PC-3 (cell line): ENCODE data around the gene ULBP1. TPM values are rescaled to one million over a fixed set of nuclear protein-coding genes. Genes with fewer than 3 reads are reported as not detected.
"Not testable (repeated sequence)": the region's sequence is repeated elsewhere in the genome, so short reads cannot be mapped to it uniquely, and the experiment has no call there.

Experiments
- ATAC-seq: fragments of 200-7000 bp; cut with Tn5 transposase; 2 replicates; pipeline ENCODE4 v1.9.1; 2020; ENCODE audit warnings: mild to moderate bottlenecking, moderate library complexity
- BruUV-seq: library from RNA; stranded (reverse); fragments of 400-500 nt; replicated peaks from 2 replicates; lab custom pipeline; 2021; lab: Mats Ljungman, UMichigan
- CTCF ChIA-PET: fragments of 300-600 bp; sonication (Branson Sonifier 250); formaldehyde crosslinking; loops from one replicate; lab custom pipeline; 2022; ENCODE audit warnings: antibody characterized with exemption; lab: Charles Lee
- POLR2A ChIA-PET: fragments of 300-600 bp; sonication (Branson Sonifier 250); formaldehyde crosslinking; loops from one replicate; lab custom pipeline; 2022; ENCODE audit warnings: antibody characterized with exemption; ENCODE audit not compliant: unreplicated experiment; lab: Charles Lee
- DNase-seq: peaks from one replicate; pipeline ENCODE4 v3.0.0-alpha.2; 2015
- H2AFZ ChIP-seq: fragments of 300-600 bp; sonication (generic); 2 replicates; pipeline ENCODE4 v1.6.0; 2016; ENCODE audit warnings: antibody characterized with exemption, low read length
- H3F3A ChIP-seq: fragments of 300-600 bp; sonication (generic); one replicate; pipeline ENCODE4 v1.6.0; 2017; ENCODE audit warnings: antibody characterized with exemption, low read length, control low read depth, mild to moderate bottlenecking; ENCODE audit not compliant: unreplicated experiment
- H3K27ac ChIP-seq: fragments of 300-600 bp; sonication (generic); 2 replicates; pipeline ENCODE4 v1.5.1; 2016; ENCODE audit warnings: mild to moderate bottlenecking, low read length
- H3K27me3 ChIP-seq: fragments of 300-600 bp; sonication (generic); 2 replicates; pipeline ENCODE4 v1.6.1; 2016; ENCODE audit warnings: low read length, mixed read lengths
- H3K36me3 ChIP-seq: fragments of 300-600 bp; sonication (generic); 2 replicates; pipeline ENCODE4 v1.6.1; 2016; ENCODE audit warnings: low read depth, mixed run types, low read length, mixed read lengths
- H3K4me1 ChIP-seq: fragments of 300-600 bp; sonication (generic); 2 replicates; pipeline ENCODE4 v1.5.1; 2016; ENCODE audit warnings: low read length; ENCODE audit not compliant: insufficient read depth
- H3K4me2 ChIP-seq: fragments of 300-600 bp; sonication (generic); 2 replicates; pipeline ENCODE4 v1.6.0; 2016; ENCODE audit warnings: low read length
- H3K4me3 ChIP-seq: fragments of 300-600 bp; sonication (generic); 2 replicates; pipeline ENCODE4 v1.5.1; 2016; ENCODE audit warnings: mild to moderate bottlenecking, low read length, mixed read lengths
- H3K79me2 ChIP-seq: fragments of 300-600 bp; sonication (generic); 2 replicates; pipeline ENCODE4 v1.6.1; 2017; ENCODE audit warnings: low read length, mixed read lengths
- H3K9ac ChIP-seq: fragments of 300-600 bp; sonication (generic); 2 replicates; pipeline ENCODE4 v1.6.0; 2016; ENCODE audit warnings: mild to moderate bottlenecking, low read length
- H3K9me2 ChIP-seq: fragments of 300-600 bp; sonication (generic); replicated peaks from 2 replicates; pipeline ENCODE4 v1.6.1; 2016; ENCODE audit warnings: mixed run types, low read length, mixed read lengths
- H3K9me3 ChIP-seq: fragments of 300-600 bp; sonication (generic); 2 replicates; pipeline ENCODE4 v1.6.1; 2016; ENCODE audit warnings: low read length, mixed read lengths
- H4K20me1 ChIP-seq: fragments of 300-600 bp; sonication (generic); 2 replicates; pipeline ENCODE4 v1.6.1; 2016; ENCODE audit warnings: low read length, mixed read lengths
- CTCF ChIP-seq: fragments of 300-600 bp; sonication (generic); conservative IDR thresholded peaks from 2 replicates; pipeline ENCODE4 v1.5.1; 2017; ENCODE audit warnings: antibody characterized with exemption, low read depth, mild to moderate bottlenecking, low read length
- EZH2 ChIP-seq: fragments of 300-600 bp; sonication (generic); IDR thresholded peaks from one replicate; pipeline ENCODE4 v1.6.1; 2017; ENCODE audit warnings: antibody characterized with exemption, mild to moderate bottlenecking, low read length; ENCODE audit not compliant: unreplicated experiment
- EZH2phosphoT487 ChIP-seq: fragments of 300-600 bp; sonication (generic); IDR thresholded peaks from 2 replicates; pipeline ENCODE4 v1.6.1; 2018; ENCODE audit warnings: mild to moderate bottlenecking, antibody characterized with exemption, low read length, borderline replicate concordance
- intact Hi-C: fragments of 100-400 bp; cut with micrococcal nuclease; formaldehyde crosslinking; loops from 2 replicates; pipeline ENCODE4 v1.9.0; 2023
- total RNA-seq: library from RNA; depleted of rRNA; stranded (reverse); fragments of >200 nt; gene quantifications from 2 replicates; pipeline ENCODE4 v1.2.3, GENCODE V29; 2014

ULBP1 gene
- total RNA-seq, 1 experiment from 2014 or later, result 0.87 TPM

DNA sequence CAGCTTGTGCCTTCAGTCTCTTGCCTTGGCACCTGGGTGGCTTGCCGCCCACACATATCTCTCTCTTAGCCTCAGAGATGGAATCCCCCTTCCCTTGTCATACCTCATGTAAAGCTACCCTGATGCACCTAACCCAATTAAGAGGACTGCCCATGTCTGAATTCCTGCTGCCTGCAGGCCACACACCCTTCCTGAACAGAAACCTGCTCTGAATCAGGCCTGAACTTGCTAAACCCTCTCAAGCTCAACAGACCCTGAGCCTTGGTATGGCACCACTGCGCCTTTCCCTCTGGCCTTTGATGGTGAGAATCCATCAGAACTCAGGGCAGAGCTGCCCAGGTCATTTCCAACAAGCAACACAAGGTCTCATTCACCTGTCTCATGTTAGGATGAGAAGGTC is 46.1 kb upstream of the ULBP1 start:
- no peaks in the 10 kb centered on the region for H3K9me2 ChIP-seq
- no peaks in the 10 kb centered on the region for H3K36me3 ChIP-seq
- CTCF ChIA-PET, result no interaction called here
- no peak overlapping the region for H2AFZ ChIP-seq
- ATAC-seq (no peak), DNase-seq (no peak)
- H3K9ac ChIP-seq, result no peak overlapping the region
- H3K27ac ChIP-seq, result no peak overlapping the region
- intact Hi-C loops, result no loop called here
- no peaks in the 10 kb centered on the region for H3K4me1 ChIP-seq
- H3K27me3 ChIP-seq, result no peaks in the 10 kb centered on the region
- POLR2A ChIA-PET, result no interaction called here
- H3K4me2 ChIP-seq, result no peak overlapping the region
- no peak for TF ChIP-seq CTCF
- TF ChIP-seq EZH2phosphoT487, result no peak
- TF ChIP-seq EZH2, result no peak
- no TSS peak for BruUV-seq
- H3K9me3 ChIP-seq, result no peaks in the 10 kb centered on the region
- no peaks in the 10 kb centered on the region for H4K20me1 ChIP-seq
- no peak overlapping the region for H3K4me3 ChIP-seq
- no peaks in the 10 kb centered on the region for H3F3A ChIP-seq
- H3K79me2 ChIP-seq, result no peaks in the 10 kb centered on the region

DNA sequence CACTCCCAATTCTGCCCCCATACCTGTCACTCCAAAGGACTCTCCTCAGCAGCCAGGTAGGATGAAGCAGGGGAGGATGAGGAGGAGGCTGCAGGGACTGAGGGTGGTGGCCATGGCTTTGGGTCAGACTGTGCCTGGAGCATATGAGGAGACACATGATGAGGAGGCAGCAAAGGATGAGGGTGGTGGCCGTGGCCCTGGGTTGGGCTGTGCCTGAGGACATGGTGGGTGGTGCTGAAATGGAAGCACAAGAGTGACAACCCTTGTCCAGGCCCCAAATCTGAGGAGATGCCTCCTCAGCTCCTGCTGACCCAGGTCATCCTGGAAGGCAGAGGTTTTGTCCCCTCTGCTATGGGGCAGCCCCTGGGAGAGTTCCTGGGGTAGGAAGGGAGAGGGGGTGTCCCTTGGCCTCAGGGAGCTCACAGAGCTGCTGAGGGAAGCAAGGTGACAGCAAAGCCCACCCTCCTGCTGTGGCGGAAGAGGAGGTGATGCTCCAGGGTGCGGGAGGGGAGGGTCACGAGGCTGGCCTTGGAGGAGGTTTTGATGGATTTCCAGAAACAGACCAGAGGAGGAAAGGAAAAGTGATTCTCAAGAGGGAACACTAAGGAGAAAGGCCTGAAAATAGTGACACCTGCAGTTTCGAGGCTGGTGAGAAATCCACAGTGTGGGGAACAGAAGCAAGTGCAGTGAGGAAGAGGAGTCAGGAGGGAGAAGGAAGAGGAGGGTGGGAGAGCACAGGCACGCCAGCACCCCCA is 45.4 kb upstream of the ULBP1 start:
- no peak overlapping the region for H3K27ac ChIP-seq
- no TSS peak for BruUV-seq
- ChIA-PET POLR2A (no interaction called here), CTCF (no interaction called here)
- no peaks in the 10 kb centered on the region for H3K9me3 ChIP-seq
- no peak overlapping the region for H3K4me2 ChIP-seq
- no peak overlapping the region for H3K9ac ChIP-seq
- H3K27me3 ChIP-seq, result no peaks in the 10 kb centered on the region
- no peak overlapping the region for H2AFZ ChIP-seq
- H4K20me1 ChIP-seq, result no peaks in the 10 kb centered on the region
- intact Hi-C loops, result no loop called here
- no peak for ATAC-seq
- no peaks in the 10 kb centered on the region for H3K36me3 ChIP-seq
- no peak overlapping the region for H3K4me3 ChIP-seq
- no peak for DNase-seq
- no peaks in the 10 kb centered on the region for H3K9me2 ChIP-seq
- no peaks in the 10 kb centered on the region for H3F3A ChIP-seq
- no peak for TF ChIP-seq EZH2
- peaks cover 2% of the 10 kb centered on the region; the same call in 1 of the 2 replicates for H3K4me1 ChIP-seq
- no peaks in the 10 kb centered on the region for H3K79me2 ChIP-seq

DNA sequence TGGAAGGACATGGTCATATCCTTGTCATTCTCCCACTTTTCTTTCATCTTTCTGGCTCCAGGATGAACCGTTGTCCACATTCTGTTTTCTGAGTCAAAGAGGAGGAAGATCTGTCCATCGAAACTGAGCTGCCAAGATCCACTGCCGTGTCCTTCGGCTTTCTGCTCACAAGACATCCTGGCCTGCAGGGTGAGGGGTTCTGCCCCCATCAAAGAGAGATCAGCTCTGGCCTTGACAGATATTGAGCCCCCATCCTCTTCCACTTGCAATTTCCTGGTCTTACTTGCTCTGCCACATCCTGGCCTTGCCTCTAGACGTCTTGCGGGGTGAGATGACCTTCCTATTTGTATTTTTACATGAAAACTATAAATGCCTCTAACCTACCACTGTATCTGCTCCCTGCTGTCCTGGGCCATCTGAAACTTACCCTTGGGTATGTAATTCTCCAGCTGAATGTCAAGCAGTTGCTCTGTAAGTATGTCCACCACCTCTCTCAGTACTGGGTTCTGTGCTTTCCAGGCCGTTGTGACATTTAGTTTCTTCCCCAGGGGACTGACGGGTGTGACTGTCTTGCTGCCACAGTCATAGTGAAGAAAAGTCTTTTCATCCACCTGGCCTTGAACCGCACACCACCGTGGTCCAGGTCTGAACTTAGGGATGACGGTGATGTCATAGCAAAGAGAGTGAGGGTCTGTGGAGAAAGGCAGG is 44.5 kb upstream of the ULBP1 start:
- DNase-seq, H3F3A ChIP-seq, H3K4me1 ChIP-seq, H3K79me2 ChIP-seq, ATAC-seq, BruUV-seq, H2AFZ ChIP-seq, POLR2A ChIA-PET, H4K20me1 ChIP-seq, H3K4me3 ChIP-seq, H3K27me3 ChIP-seq, CTCF ChIA-PET, H3K9me3 ChIP-seq, H3K27ac ChIP-seq, H3K9ac ChIP-seq, intact Hi-C loops, H3K9me2 ChIP-seq, H3K36me3 ChIP-seq, H3K4me2 ChIP-seq: not testable (repeated sequence)
